LNCaP clone FGC (cell line): ENCODE data around the gene ZSCAN18.
A peak's percentile ranks its signal among the peaks of the same experiment; 100 is the strongest.

Experiments
- DNase-seq: peaks from one replicate; pipeline ENCODE4 v3.0.0-alpha.2; 2011; ENCODE audit warnings: low read depth
- H3K4me3 ChIP-seq: 2 replicates; pipeline ENCODE4 v1.5.1; 2011; ENCODE audit warnings: mild to moderate bottlenecking, low read depth, low read length, control low read depth
- CTCF ChIP-seq: IDR thresholded peaks from 2 replicates; pipeline ENCODE4 v1.5.1; 2012; ENCODE audit warnings: mild to moderate bottlenecking; ENCODE audit not compliant: control insufficient read depth, insufficient read depth; ENCODE audit errors: extremely low read depth

ZSCAN18 gene

GRCh38 chr19:58096884-58097283 lies 1.1 kb downstream of the ZSCAN18 start:
- TF ChIP-seq CTCF = no peak
- DNase-seq = no peak
- peak overlapping the region; percentile 88 for H3K4me3 ChIP-seq

- DNase-seq = no peak
- no peak for TF ChIP-seq CTCF
- H3K4me3 ChIP-seq = no peak overlapping the region
Measured at GRCh38 chr19:58095328-58095727, 2.7 kb downstream of the ZSCAN18 start.

- no peak for TF ChIP-seq CTCF
- no peak overlapping the region for H3K4me3 ChIP-seq
- no peak for DNase-seq
Measured at GRCh38 chr19:58093071-58093470, 5.0 kb downstream of the ZSCAN18 start.

GRCh38 chr19:58091251-58091995 lies 6.6 kb downstream of the ZSCAN18 start:
- TF ChIP-seq CTCF = no peak
- no peak overlapping the region for H3K4me3 ChIP-seq
- DNase-seq = no peak

- no peak for DNase-seq
- no peak overlapping the region for H3K4me3 ChIP-seq
- TF ChIP-seq CTCF = no peak
Measured at GRCh38 chr19:58089846-58090245, 8.2 kb downstream of the ZSCAN18 start.

- no peak overlapping the region for H3K4me3 ChIP-seq
- no peak for TF ChIP-seq CTCF
Measured at GRCh38 chr19:58088521-58089052, 9.4 kb downstream of the ZSCAN18 start.

More at GRCh38 chr19:58088521-58089052, 9.4 kb downstream of the ZSCAN18 start:
- no peak for DNase-seq
